ENCODE data around the gene UNCX.

Gene UNCX

DNA sequence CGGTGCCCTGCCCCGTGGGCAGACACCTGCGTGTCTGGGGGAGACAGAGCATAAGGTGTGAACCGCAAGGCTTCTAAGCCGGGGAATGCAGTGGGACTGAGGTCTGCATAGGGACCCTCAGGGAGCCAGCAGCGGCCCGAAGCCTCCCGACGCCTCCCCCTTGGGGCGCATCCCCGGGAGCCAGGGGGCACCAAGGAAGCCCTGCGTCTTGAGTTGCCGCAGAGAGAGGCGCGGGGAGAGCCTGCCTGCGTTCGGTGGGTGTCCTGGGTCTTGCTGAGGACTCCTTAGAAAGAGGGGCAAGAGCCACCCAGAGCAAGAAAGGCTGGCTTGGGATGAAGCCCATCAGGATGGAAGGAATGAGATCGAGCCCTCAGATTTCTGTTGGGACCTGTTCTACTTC, 18.2 kb upstream of the UNCX start:
- Histone ChIP-seq H3K4me1 (no peaks in the 10 kb centered on the region), H3K36me3 (no peaks in the 10 kb centered on the region), H3K27me3 (peaks cover 91% of the 10 kb centered on the region), H3K9me3 (no peaks in the 10 kb centered on the region), H3K4me3 (ENCODE audit: low read depth, low read length) (no peak overlapping the region)
- DNase-seq, result no peak
- TF ChIP-seq, protein P1, sequence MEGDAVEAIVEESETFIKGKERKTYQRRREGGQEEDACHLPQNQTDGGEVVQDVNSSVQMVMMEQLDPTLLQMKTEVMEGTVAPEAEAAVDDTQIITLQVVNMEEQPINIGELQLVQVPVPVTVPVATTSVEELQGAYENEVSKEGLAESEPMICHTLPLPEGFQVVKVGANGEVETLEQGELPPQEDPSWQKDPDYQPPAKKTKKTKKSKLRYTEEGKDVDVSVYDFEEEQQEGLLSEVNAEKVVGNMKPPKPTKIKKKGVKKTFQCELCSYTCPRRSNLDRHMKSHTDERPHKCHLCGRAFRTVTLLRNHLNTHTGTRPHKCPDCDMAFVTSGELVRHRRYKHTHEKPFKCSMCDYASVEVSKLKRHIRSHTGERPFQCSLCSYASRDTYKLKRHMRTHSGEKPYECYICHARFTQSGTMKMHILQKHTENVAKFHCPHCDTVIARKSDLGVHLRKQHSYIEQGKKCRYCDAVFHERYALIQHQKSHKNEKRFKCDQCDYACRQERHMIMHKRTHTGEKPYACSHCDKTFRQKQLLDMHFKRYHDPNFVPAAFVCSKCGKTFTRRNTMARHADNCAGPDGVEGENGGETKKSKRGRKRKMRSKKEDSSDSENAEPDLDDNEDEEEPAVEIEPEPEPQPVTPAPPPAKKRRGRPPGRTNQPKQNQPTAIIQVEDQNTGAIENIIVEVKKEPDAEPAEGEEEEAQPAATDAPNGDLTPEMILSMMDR (IDR thresholded peaks at IDR 0.05; ENCODE audit: low read depth, low read length), result no peak

DNA sequence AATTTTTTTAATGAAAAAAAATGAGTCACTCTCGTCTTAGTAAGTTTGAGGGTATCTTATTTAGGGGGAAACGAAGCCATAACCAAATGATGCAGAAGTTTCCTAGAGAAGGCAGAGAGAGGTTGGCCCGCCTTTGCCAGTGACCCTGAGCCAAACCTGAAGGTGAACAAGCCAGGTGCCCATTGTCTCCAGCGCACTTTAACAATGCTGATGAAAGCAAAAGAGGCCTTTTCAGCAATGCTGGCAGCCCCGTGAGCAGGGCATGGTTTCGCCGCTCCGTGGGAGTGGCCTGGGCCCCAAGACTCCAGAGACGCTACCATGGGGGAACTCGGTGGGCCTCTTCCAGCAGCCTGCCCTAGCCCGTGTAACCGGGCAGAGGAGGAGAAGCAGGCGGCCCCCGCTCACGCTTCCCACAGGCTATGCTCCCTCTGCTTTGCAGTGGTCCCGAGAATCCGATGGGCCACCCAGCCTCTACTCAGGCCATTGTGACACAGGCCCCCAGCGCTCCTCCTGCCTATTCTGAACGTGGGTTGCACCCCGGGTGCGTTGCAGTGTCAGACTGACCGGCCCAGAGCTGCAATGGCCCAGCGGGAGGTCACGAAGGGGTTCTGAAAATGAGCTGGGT, 14.0 kb upstream of the UNCX start:
- Histone ChIP-seq H3K4me1 (no peaks in the 10 kb centered on the region), H3K4me3 (ENCODE audit: low read depth, low read length) (no peak overlapping the region), H3K9me3 (no peaks in the 10 kb centered on the region), H3K27me3 (peaks cover 91% of the 10 kb centered on the region), H3K36me3 (no peaks in the 10 kb centered on the region)
- DNase-seq, result no peak
- TF ChIP-seq, protein P1 (IDR thresholded peaks at IDR 0.05; ENCODE audit: low read depth, low read length), result no peak

DNA sequence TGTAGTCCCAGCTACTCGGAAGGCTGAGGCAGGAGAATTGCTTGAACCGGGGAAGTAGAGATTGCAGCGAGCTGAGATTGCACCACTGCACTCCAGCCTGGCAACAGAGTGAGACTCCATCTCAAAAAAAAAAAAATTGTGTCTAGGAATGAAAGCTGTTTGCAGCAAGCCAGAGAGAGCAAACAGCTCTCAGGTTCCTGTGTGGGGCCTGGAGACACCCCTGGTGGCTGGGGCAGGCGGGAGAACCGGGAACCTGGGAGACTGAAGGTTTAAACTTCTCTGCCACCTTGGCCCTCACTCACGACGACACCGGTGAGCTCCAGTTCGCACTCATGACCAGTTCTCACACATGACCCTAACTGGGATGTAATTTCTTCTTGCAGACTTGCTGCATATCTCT, 13.2 kb upstream of the UNCX start:
- no peak for DNase-seq
- H3K27me3 ChIP-seq, result peaks cover 91% of the 10 kb centered on the region

DNA sequence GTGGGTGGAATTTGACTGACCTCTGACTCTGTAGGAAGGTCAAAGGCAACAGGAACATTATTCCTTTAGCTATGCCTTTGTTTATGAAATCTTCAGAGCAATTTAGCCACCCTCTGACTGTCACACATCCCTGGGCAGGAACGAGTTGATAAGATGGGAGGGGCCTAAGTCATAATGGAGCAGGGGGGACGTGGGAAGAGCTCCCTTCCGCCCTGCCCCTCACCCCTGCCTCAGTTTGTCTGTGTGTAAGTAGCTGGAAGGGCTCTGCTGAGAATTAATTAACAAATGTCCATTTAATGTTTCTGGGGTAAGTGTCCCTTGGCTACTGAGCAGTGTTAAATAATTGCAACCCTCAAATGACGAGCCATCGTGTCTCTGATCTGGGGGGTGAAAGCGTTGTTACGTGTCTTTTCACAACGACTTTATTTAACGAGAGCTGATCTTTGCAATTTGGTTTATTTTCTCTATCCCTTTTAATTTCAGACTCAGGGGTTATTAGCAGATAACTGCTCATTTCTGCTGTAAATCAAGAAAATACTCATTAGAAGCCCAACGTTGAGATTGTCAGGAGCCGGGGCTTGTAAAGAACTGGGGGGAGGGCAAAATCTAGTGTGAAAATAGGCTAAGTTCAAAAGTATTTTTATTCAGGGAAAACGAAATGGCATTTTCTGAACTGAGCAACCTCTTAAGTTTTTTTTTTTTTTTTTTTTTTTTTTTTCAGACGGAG, 12.5 kb upstream of the UNCX start:
- Histone ChIP-seq H3K4me1 (no peaks in the 10 kb centered on the region), H3K4me3 (ENCODE audit: low read depth, low read length) (no peak overlapping the region), H3K27me3 (peaks cover 85% of the 10 kb centered on the region), H3K9me3 (no peaks in the 10 kb centered on the region), H3K36me3 (no peaks in the 10 kb centered on the region)
- TF ChIP-seq, protein P1 (IDR thresholded peaks at IDR 0.05; ENCODE audit: low read depth, low read length), result no peak
- DNase-seq, result no peak

More for the DNA sequence above, 13.2 kb upstream of the UNCX start:
- Histone ChIP-seq H3K4me3 (ENCODE audit: low read depth, low read length) (no peak overlapping the region), H3K4me1 (no peaks in the 10 kb centered on the region), H3K36me3 (no peaks in the 10 kb centered on the region), H3K9me3 (no peaks in the 10 kb centered on the region)
- TF ChIP-seq, protein P1 (IDR thresholded peaks at IDR 0.05; ENCODE audit: low read depth, low read length), result no peak

GRCh38 chr7:1220977-1221745, 11.5 kb upstream of the UNCX start:
- no peaks in the 10 kb centered on the region for H3K4me1 ChIP-seq
- TF ChIP-seq, protein P1 (IDR thresholded peaks at IDR 0.05; ENCODE audit: low read depth, low read length), result no peak
- no peak for DNase-seq
- H3K27me3 ChIP-seq, result peaks cover 88% of the 10 kb centered on the region
- no peak overlapping the region for H3K4me3 ChIP-seq (ENCODE audit: low read depth, low read length)
- H3K9me3 ChIP-seq, result no peaks in the 10 kb centered on the region
- H3K36me3 ChIP-seq, result no peaks in the 10 kb centered on the region

Data from BE2C (cell line).